ENCODE data around the gene RTP5. TPM values are rescaled to one million over a fixed set of nuclear protein-coding genes. Genes with fewer than 3 reads are reported as not detected.

The RTP5 gene
- total and polyA plus RNA-seq, 2 of the 8 experiments (the other 6 are each of a cell fraction or from before 2014, with no cell fraction given): not detected

- no peak overlapping the region for H4K8ac ChIP-seq (ENCODE audit: extremely low read depth, insufficient read depth, low read length)
- peak overlapping the region; percentile 64 for H2BK12ac ChIP-seq (ENCODE audit: low read depth, low read length)
- DNase-seq (ENCODE audit: low read depth in 1 of 2, low spot score in 2 of 2): no peak
- peak overlapping the region; percentile 57 for H3K4ac ChIP-seq (replicated peaks; ENCODE audit: insufficient read length, low read depth, low read length)
- H3K4me1 ChIP-seq (replicated peaks in 1 of 4; ENCODE audit: control insufficient read depth in 3 of 4, insufficient read depth in 4 of 4, low read length in 3 of 4): peaks cover 0 to 14% (median 3%) of the 10 kb centered on the region in 4 experiments; a peak in 6 of 7 replicates
- peaks cover 4% of the 10 kb centered on the region; the same call in 1 of the 2 replicates for H3K79me1 ChIP-seq (ENCODE audit: low read depth, low read length)
- H3K14ac ChIP-seq (ENCODE audit: insufficient read length): peak overlapping the region; percentile 71
- H3K9me3 ChIP-seq (ENCODE audit: insufficient read depth in 2 of 2, low read depth in 1 of 2, low read length in 1 of 2): no peaks in the 10 kb centered on the region
- peak overlapping the region; percentile 81 for H2BK15ac ChIP-seq (ENCODE audit: low read length)
- CTCF ChIA-PET (ENCODE audit: partially characterized antibody): no interaction called here
- H3K9ac ChIP-seq (replicated peaks in 1 of 4; ENCODE audit: extremely low read depth in 1 of 4, low read depth in 3 of 4, low read length in 3 of 4): peak overlapping the region in 1 of 4 experiments; percentile 19; a peak in 1 of 7 replicates
- H3K36me3 ChIP-seq (ENCODE audit: control insufficient read depth in 2 of 4, insufficient read depth in 4 of 4, low read length in 3 of 4): no peaks in the 10 kb centered on the region; a peak in 2 of 8 replicates
- peak overlapping the region; percentile 100 for H3K56ac ChIP-seq (replicated peaks; ENCODE audit: insufficient read length, low read depth, low read length)
- no peak overlapping the region for H3K4me3 ChIP-seq (ENCODE audit: extremely low read depth in 1 of 4, insufficient read depth in 2 of 4, low read depth in 3 of 4, low read length in 4 of 4)
- H2BK120ac ChIP-seq (replicated peaks; ENCODE audit: low read depth, low read length): peak overlapping the region; percentile 38
- FAIRE-seq: no peak
- H2AFZ ChIP-seq (ENCODE audit: low read length): no peak overlapping the region
- no peaks in the 10 kb centered on the region for H3K79me2 ChIP-seq (ENCODE audit: control insufficient read depth in 1 of 2, insufficient read depth in 2 of 2, low read length in 2 of 2)
- 81 to 100% methylated on average over 1 to 2 of the region's 2 CpGs for WGBS, 2 experiments (ENCODE audit: extremely low coverage in 1 of 2, insufficient coverage in 1 of 2, insufficient read length in 1 of 2, insufficient replicate concordance in 2 of 2, low coverage in 1 of 2, low lambda C conversion rate in 2 of 2, missing lambda C conversion rate in 1 of 2)
- peak overlapping the region; percentile 93 for H2AK5ac ChIP-seq (ENCODE audit: low read depth, low read length)
- H3K23me2 ChIP-seq (ENCODE audit: low read depth, low read length): peaks cover 29% of the 10 kb centered on the region
- H4K5ac ChIP-seq (ENCODE audit: insufficient read length, low read depth, low read length): no peak overlapping the region
- peak overlapping the region; percentile 36; the same call in 1 of the 2 replicates for H2BK20ac ChIP-seq (ENCODE audit: low read length)
- H3K4me2 ChIP-seq (ENCODE audit: insufficient read depth in 1 of 2, low read depth in 2 of 2, low read length in 2 of 2): peak overlapping the region in 1 of 2 experiments; percentile 42; a peak in 1 of 4 replicates
- POLR2A ChIA-PET (ENCODE audit: partially characterized antibody): no interaction called here
- 0 out of 2 replicates have a peak overlapping the region, but pooled peaks have one; percentile 3 for H2BK5ac ChIP-seq (ENCODE audit: low read depth, low read length)
- H4K20me1 ChIP-seq (replicated peaks in 1 of 2; ENCODE audit: control insufficient read depth in 1 of 2, insufficient read depth in 2 of 2, low read length in 2 of 2): peaks cover 0 to 20% of the 10 kb centered on the region in 2 experiments
- H3K23ac ChIP-seq (ENCODE audit: insufficient read length): peak overlapping the region; percentile 93
- H4K91ac ChIP-seq (replicated peaks; ENCODE audit: insufficient read length, low read length): peak overlapping the region; percentile 98
- no peak overlapping the region for H3K27ac ChIP-seq (ENCODE audit: low read depth, low read length)
- H3K18ac ChIP-seq (ENCODE audit: extremely low read depth, low read length): no peak overlapping the region
- H3K27me3 ChIP-seq (replicated peaks in 1 of 4; ENCODE audit: control insufficient read depth in 3 of 4, extremely low read depth in 1 of 4, insufficient read depth in 3 of 4, low read length in 3 of 4): peaks cover 0 to 16% (median 0%) of the 10 kb centered on the region in 4 experiments; a peak in 3 of 7 replicates
- no peak for TF ChIP-seq MAFK (IDR thresholded peaks at IDR 0.05; ENCODE audit: low read depth, low read length)
- no peak for TF ChIP-seq CTBP2 (IDR thresholded peaks at IDR 0.05; ENCODE audit: borderline replicate concordance, insufficient read depth, insufficient read length, low read length)
- TF ChIP-seq EP300 (IDR thresholded peaks at IDR 0.05; ENCODE audit: borderline replicate concordance in 1 of 2, low read depth in 2 of 2, low read length in 2 of 2): no peak
- no peak for TF ChIP-seq CHD2 (IDR thresholded peaks at IDR 0.05; ENCODE audit: low read length)
- no peak for TF ChIP-seq CHD1 (IDR thresholded peaks at IDR 0.05; ENCODE audit: low read depth, low read length)
- no peak for TF ChIP-seq RBBP5 (IDR thresholded peaks at IDR 0.05; ENCODE audit: borderline replicate concordance, low read depth, low read length)
- TF ChIP-seq SAP30 (IDR thresholded peaks at IDR 0.05; ENCODE audit: insufficient read depth, insufficient replicate concordance, low read length): no peak
- no peak for TF ChIP-seq KDM4A (IDR thresholded peaks at IDR 0.05; ENCODE audit: low read depth, low read length, severe bottlenecking)
- TF ChIP-seq ZNF274 (IDR thresholded peaks at IDR 0.05; ENCODE audit: borderline replicate concordance, extremely low read depth, low read length): no peak
- no peak for TF ChIP-seq HDAC2 (IDR thresholded peaks at IDR 0.05; ENCODE audit: borderline replicate concordance in 1 of 2, low read depth in 2 of 2, low read length in 2 of 2)
- no peak for TF ChIP-seq HDAC6 (IDR thresholded peaks at IDR 0.05; ENCODE audit: low read depth, low read length)
- TF ChIP-seq BRCA1 (IDR thresholded peaks at IDR 0.05; ENCODE audit: low read depth, low read length): no peak
Measured at GRCh38 chr2:241864168-241864849, 5.2 kb upstream of the RTP5 start.
